GM18861 (cell line): ENCODE data around the gene FXYD2.
A peak's percentile ranks its signal among the peaks of the same experiment; 100 is the strongest.

Experiments used
- ATAC-seq: cut with Tn5 transposase; IDR thresholded peaks from one replicate; pipeline ENCODE4 v1.9.1; 2021; ENCODE audit not compliant: unreplicated experiment

Gene FXYD2

GRCh38 chr11:117836077-117836960 is 11.8 kb upstream of the FXYD2 start:
- no peak for ATAC-seq

GRCh38 chr11:117835576-117835975 is 11.0 kb upstream of the FXYD2 start:
- ATAC-seq = no peak

GRCh38 chr11:117834838-117835443 is 10.4 kb upstream of the FXYD2 start:
- ATAC-seq = no peak

- no peak for ATAC-seq
Measured at GRCh38 chr11:117834068-117834810, 9.7 kb upstream of the FXYD2 start.

DNA sequence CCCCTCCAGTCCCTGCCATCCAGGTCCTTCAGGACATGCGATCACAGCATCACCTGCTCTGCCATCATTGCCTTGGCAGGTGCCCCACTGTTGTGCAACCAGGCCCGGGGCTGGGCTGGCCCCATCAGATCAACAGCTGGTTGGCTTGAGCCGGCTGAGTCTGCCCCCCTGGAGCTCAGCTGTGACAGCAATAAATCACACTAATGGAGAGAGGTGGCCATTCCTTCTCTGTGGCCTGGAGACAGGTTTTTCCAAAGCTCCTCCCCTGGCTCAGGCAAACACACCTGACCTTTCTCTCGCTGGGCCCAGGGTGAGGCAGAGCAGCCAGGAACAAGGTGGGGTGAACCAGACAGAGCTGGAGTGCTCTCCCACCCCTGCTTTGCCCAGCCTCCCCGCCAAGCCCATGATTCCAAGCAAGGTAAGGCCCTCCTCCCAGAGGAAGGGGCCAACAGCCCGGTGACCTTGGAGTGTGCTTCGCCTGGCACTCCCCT is 8.9 kb upstream of the FXYD2 start:
- no peak for ATAC-seq

- ATAC-seq = no peak
Measured at GRCh38 chr11:117832511-117832910, 8.0 kb upstream of the FXYD2 start.

- ATAC-seq = no peak
Measured at GRCh38 chr11:117831661-117832415, 7.3 kb upstream of the FXYD2 start.

DNA sequence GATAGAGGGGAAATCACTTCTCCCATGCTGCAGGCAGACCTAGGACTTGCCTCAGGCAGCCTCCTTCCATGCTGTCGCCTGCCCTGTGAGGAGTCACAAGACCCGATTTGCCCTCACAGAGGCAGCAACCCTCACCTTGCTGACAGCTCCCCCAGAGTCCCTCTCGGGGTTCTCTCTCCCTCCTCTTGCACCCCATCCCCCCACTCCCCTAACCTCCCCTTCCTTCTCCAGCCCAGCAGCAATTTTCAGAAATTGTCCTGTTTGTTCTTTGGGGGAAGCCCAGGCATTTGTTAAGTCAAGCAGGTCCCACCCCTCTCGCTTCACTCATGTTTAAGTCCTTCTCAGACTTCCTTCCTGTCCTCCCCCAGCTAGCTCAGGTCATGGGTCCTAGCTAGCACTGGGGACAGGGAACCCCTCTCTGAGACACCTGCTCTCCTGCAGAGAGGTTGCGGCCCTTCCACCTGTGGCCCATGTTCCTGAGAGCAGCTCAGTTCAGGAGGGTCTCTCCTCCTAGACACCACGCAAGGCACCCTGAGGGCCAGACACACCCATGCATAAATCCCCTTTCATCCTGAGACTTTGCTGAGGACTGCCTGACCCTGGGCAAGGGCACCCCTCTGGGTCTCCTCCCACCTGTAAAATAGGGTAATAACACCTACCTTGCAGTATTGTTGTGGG is 6.3 kb upstream of the FXYD2 start:
- ATAC-seq = no peak

- no peak for ATAC-seq
Measured at GRCh38 chr11:117830072-117830471, 5.5 kb upstream of the FXYD2 start.

GRCh38 chr11:117829369-117829725 is 4.8 kb upstream of the FXYD2 start:
- ATAC-seq = no peak

GRCh38 chr11:117828611-117829368 is 4.2 kb upstream of the FXYD2 start:
- ATAC-seq = peak; percentile 72

- ATAC-seq = peak; percentile 1
Measured at GRCh38 chr11:117827521-117828511, 3.3 kb upstream of the FXYD2 start.

GRCh38 chr11:117826832-117827231 is 2.3 kb upstream of the FXYD2 start:
- ATAC-seq = no peak

GRCh38 chr11:117826190-117826570 is 1.6 kb upstream of the FXYD2 start:
- no peak for ATAC-seq

DNA sequence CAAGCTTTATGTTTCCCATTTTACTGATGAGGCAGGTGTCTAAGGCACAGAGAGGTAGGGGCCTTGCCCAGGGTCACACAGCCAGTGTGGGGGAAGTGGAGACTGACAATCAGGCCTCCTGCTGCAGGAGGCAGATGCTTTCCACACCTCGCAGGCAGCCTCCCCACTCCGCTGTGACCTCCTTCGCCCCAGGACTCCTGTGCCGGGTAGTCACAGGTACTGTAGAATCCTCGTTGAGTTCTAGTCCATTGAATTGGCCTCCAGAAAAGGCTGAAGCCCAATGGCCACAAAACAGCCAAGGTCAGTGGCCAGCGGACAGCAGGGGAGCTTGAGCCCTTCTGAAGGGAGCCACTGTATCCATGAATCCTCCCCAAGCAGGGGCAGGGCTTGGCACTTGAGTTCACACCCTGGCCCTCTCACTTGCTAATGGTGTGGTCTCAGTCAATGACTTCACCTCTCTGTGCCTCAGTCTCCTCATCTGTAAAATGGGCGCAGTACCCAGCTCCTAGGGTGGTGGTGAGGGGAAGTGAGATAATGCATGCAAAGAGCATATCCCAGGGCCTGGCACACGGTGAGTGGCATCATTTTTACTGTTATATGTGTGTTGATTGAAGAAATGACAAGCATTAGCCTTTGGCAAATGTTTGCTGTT is 1.1 kb upstream of the FXYD2 start:
- no peak for ATAC-seq

DNA sequence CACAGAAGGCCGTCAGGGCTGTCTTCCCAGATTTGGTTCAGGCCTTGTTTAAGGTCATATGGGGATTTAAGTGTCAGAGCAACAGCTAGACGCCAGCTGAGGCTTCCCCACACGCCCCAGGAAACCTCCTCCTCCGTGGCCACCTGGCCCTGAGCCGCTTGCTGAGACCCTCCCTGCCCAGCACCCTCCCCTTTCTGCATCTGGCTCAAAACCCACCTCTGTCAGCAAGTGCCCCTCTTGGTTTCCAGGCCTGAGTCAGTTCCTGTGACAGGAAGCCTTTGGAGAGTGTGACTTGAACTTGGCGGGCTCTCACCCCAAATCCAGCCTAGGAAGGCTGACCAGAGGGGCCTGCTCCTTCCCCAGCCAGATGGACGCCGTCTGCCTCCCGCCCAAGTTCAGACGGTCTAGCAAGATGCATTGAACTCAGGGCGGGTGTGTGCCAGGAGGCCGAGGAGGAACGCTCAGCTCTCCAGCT is 561 bp downstream of the FXYD2 start:
- no peak for ATAC-seq

GRCh38 chr11:117823294-117823945 is 1.1 kb downstream of the FXYD2 start:
- no peak for ATAC-seq
